Retina (tissue), 1 donor: ENCODE results near the gene GALNTL6.
"Not testable (repeated sequence)": the region's sequence is repeated elsewhere in the genome, so short reads cannot be mapped to it uniquely, and the experiment has no call there.

Experiments used
- DNase-seq: peaks from one replicate; pipeline ENCODE4 v3.0.0-alpha.2; 2016

Gene GALNTL6

DNA sequence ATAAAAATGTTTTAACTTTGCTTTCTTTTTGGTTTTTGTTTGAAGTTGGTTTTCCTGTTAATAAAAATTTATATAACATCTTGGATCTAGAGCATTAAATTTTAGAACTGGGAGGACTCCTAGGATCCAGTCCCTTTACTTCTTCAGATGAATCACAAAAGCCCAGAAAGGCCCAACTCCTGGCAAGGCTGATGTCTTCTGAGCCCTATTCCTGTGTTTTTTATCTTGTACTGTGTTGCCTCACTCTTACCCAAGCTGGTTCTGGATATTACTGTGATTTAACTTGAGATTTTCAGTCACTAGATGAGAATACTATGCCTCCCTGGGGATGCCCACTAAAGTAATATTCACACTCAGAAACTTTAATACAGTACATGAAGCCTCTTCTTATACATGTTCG lies 1228.3 kb downstream of the GALNTL6 start:
- DNase-seq = no peak

- DNase-seq = not testable (repeated sequence)
These were observed 1228.9 kb downstream of the GALNTL6 start for GRCh38 chr4:173042139-173042538.

- no peak for DNase-seq
These were observed 1231.1 kb downstream of the GALNTL6 start for GRCh38 chr4:173044340-173044739.

GRCh38 chr4:173045571-173045970 lies 1232.4 kb downstream of the GALNTL6 start:
- no peak for DNase-seq

DNA sequence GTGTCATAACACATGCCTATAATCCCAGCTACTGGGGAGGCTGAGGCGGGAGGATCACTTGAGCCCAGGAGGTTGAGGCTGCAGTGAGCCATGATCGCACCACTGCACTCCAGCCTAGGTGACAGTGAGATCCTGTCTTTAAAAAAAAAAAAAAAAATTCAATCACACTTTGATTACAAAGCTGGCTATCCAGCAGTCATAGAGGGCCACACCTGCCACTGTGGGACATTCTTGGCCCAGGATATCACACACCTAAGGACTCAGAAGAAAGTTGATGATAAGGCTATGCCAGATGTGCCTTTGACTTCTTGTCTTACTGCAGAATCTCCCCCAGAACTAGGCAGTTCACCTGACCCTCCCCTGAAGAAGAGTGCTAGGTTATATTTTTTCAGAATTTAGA lies 1232.9 kb downstream of the GALNTL6 start:
- DNase-seq = no peak

DNA sequence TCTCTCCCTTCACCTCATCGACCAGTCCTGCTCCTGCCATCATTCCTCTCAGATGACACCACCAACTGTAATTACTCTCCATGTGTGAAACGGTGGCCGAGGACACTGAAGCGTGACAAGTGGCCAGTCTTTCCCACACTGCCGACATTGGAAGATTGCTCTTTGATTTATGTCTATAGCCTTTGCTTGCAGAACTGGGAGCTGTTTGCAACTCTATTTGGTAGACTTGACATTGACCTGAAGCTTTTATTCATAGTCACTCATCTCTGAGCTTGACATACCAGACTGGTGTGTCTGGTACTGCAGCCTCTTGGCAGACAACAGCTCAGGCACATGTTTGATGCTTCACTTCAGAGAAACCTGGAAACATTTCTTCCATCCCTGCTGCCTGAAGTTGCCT lies 1233.6 kb downstream of the GALNTL6 start:
- DNase-seq = peak; percentile 39

GRCh38 chr4:173051232-173051631 lies 1238.0 kb downstream of the GALNTL6 start:
- peak; percentile 36 for DNase-seq

DNA sequence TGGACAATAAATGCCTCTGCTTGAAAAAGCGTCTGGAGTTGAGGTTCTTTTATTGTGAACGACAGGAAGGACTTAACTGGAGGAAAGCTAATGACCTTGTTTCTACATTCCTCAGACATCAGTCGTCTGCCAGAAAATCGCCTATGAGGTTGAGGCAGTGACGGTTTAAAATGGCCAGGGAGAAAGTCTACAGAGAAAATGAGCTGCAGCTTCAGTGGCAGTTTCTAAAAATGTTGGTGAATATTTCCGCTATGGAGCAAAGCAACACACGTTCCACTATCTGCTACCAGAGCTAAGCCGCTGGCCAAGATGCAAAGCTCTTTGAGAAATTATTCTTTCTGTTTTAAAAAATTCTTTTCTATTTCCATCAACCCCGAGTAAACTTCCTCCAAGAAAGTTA lies 1238.5 kb downstream of the GALNTL6 start:
- DNase-seq = peak; percentile 58

GRCh38 chr4:173052439-173052838 lies 1239.2 kb downstream of the GALNTL6 start:
- no peak for DNase-seq

- DNase-seq = no peak
These were observed 1243.1 kb downstream of the GALNTL6 start for GRCh38 chr4:173056271-173056670.

- DNase-seq = no peak
These were observed 1243.5 kb downstream of the GALNTL6 start for GRCh38 chr4:173056710-173057109.

DNA sequence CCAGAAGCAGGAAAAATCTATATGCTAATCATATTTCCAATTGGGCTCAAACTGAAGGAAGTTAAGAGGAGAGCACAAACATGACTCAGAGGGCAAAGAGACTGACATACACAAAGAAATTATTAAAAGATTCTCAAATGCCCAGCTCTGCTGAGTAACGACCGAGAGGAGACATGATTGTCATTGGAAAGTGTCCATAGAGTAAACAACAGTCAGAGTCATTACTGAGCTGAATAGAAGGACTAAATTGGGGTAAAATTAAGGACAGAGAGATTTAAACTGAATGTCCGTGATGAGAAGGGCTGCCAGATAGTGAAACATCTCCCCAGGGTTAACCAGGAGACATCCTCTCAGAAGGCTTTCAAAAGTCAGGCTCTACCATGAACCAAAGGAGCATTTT lies 1244.2 kb downstream of the GALNTL6 start:
- no peak for DNase-seq

DNA sequence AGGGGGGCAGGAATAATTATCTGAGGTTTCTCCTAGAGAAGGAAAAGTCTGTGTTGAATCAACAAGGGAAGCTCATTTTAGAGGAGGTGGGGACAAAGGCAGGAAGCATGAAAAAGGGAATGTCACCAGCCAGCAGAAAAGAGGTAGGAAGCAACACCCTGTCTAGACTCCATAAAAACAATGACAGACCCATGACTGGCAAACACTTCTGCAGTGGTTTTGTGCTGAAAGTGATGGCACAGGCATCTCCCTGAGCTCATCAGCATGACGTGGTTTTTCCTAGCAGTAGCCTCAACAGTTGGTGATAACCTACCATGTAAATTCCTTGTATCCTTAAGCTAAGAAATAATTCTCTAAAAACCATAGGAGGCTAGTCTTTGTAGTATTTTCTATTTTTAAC lies 1244.7 kb downstream of the GALNTL6 start:
- no peak for DNase-seq

- DNase-seq = no peak
These were observed 1248.0 kb downstream of the GALNTL6 start for GRCh38 chr4:173061160-173061559.

GRCh38 chr4:173073939-173074500 lies 1260.8 kb downstream of the GALNTL6 start:
- peak; percentile 27 for DNase-seq

DNA sequence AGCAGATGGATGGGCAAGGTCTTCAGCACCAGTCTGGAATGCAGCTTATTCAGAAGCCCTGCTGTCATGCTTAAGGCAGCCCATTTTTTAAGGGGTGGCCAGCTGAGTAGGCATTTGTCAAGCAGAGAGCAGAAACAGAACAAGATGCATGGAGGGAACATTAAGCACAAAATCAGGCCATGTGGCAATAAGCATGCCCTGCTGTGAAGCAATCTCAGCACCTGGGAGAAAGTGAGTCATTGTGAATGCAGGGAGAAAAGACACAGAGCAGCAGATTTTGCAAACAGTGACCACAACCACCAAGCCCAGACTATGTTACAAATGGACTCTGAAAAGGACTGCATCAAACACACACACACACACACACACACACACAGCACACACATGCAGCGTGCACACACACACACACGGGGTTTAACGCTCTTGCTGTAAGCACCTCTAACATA lies 1261.3 kb downstream of the GALNTL6 start:
- peak; percentile 50 for DNase-seq

DNA sequence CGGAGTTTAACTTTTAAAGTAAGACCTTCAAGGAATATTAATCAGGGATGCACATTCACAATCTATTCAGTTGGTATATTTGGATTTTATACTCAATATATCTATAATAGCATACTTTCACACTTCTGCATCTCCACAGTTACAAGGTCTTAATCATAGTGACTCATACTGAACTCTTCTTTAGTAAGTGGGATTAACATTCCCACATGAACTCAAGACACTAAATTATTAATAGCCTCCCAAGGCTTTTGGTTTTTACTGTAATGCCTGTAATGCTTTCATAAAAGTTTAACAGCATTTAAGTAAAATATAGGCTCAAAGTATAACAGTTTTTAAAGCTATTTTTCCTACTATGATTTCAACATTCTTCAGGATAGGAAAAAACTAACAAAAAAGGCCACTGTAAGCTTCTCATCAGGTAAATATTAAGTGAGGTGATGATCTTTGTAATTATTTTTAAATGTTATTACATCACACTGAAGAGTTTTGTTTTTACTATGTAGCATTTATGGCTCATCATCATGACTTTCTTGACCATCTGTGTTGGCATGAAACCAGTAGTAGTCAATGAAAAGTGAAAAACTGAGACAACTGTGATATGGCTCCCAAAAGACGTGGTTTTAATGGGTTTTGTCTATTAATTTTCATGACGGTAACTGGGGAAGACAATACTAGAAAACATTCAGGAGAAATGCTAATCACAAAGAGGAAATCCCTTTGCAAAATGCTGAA lies 1263.9 kb downstream of the GALNTL6 start:
- DNase-seq = no peak

- DNase-seq = no peak
These were observed 1274.9 kb downstream of the GALNTL6 start for GRCh38 chr4:173088144-173088543.
